Measurements from ENCODE around the gene KSR1.

The KSR1 gene

GRCh38 chr17:27485716-27486495 is 29.7 kb downstream of the KSR1 start:
- H3K27ac Mint-ChIP-seq = no peak overlapping the region
- H3K9me3 Mint-ChIP-seq = no peaks in the 10 kb centered on the region

GRCh38 chr17:27486741-27487140 is 30.5 kb downstream of the KSR1 start:
- no peak for DNase-seq
- H3K9me3 Mint-ChIP-seq = no peaks in the 10 kb centered on the region
- H3K27me3 Mint-ChIP-seq = no peaks in the 10 kb centered on the region
- H3K4me1 Mint-ChIP-seq = peaks cover 60% of the 10 kb centered on the region
- ATAC-seq = no peak
- H3K4me3 Mint-ChIP-seq = no peak overlapping the region
- H3K27ac Mint-ChIP-seq = no peak overlapping the region

More at GRCh38 chr17:27485716-27486495, 29.7 kb downstream of the KSR1 start:
- Mint-ChIP-seq H3K4me3 (no peak overlapping the region), H3K27me3 (no peaks in the 10 kb centered on the region), H3K4me1 (peaks cover 60% of the 10 kb centered on the region)
- DNase-seq = no peak
- no peak for ATAC-seq

GRCh38 chr17:27488231-27488630 is 32.0 kb downstream of the KSR1 start:
- Mint-ChIP-seq H3K4me3 (no peak overlapping the region), H3K9me3 (no peaks in the 10 kb centered on the region), H3K27me3 (no peaks in the 10 kb centered on the region), H3K4me1 (peaks cover 56% of the 10 kb centered on the region), H3K27ac (no peak overlapping the region)
- DNase-seq (no peak), ATAC-seq (no peak)

GRCh38 chr17:27489045-27489715 is 32.9 kb downstream of the KSR1 start:
- no peak for DNase-seq
- Mint-ChIP-seq H3K27ac (no peak overlapping the region), H3K27me3 (no peaks in the 10 kb centered on the region), H3K4me3 (no peak overlapping the region), H3K9me3 (no peaks in the 10 kb centered on the region), H3K4me1 (peaks cover 54% of the 10 kb centered on the region)
- ATAC-seq = no peak

- H3K27ac Mint-ChIP-seq = no peak overlapping the region
- no peak overlapping the region for H3K4me3 Mint-ChIP-seq
- no peaks in the 10 kb centered on the region for H3K27me3 Mint-ChIP-seq
- H3K4me1 Mint-ChIP-seq = peaks cover 61% of the 10 kb centered on the region
- H3K9me3 Mint-ChIP-seq = no peaks in the 10 kb centered on the region
- DNase-seq = no peak
- no peak for ATAC-seq
Measured at GRCh38 chr17:27490391-27490790, 34.1 kb downstream of the KSR1 start.

GRCh38 chr17:27491713-27492190 is 35.5 kb downstream of the KSR1 start:
- Mint-ChIP-seq H3K4me1 (peaks cover 73% of the 10 kb centered on the region), H3K27ac (peak overlapping the region; percentile 40 to 71), H3K27me3 (no peaks in the 10 kb centered on the region), H3K9me3 (no peaks in the 10 kb centered on the region), H3K4me3 (peak overlapping the region in 1 of 2 donors; percentile 29)
- ATAC-seq = peak; percentile 66
- DNase-seq = no peak

GRCh38 chr17:27492470-27492869 is 36.2 kb downstream of the KSR1 start:
- ATAC-seq = no peak
- peak overlapping the region in 1 of 2 donors; percentile 71 for H3K27ac Mint-ChIP-seq
- no peaks in the 10 kb centered on the region for H3K9me3 Mint-ChIP-seq
- peaks cover 74% of the 10 kb centered on the region for H3K4me1 Mint-ChIP-seq
- no peaks in the 10 kb centered on the region for H3K27me3 Mint-ChIP-seq
- no peak overlapping the region for H3K4me3 Mint-ChIP-seq
- DNase-seq = no peak

GRCh38 chr17:27493088-27493487 is 36.8 kb downstream of the KSR1 start:
- Mint-ChIP-seq H3K27me3 (no peaks in the 10 kb centered on the region), H3K9me3 (no peaks in the 10 kb centered on the region), H3K27ac (peak overlapping the region in 1 of 2 donors; percentile 48), H3K4me3 (no peak overlapping the region), H3K4me1 (peaks cover 76% of the 10 kb centered on the region)
- no peak for ATAC-seq
- no peak for DNase-seq

GRCh38 chr17:27494192-27495091 is 38.2 kb downstream of the KSR1 start:
- ATAC-seq (no peak), DNase-seq (no peak)
- peaks cover 74% of the 10 kb centered on the region for H3K4me1 Mint-ChIP-seq
- H3K27ac Mint-ChIP-seq = peak overlapping the region; percentile 31 to 54
- H3K9me3 Mint-ChIP-seq = peaks cover under 1 to 1% of the 10 kb centered on the region in 2 donors
- no peaks in the 10 kb centered on the region for H3K27me3 Mint-ChIP-seq
- H3K4me3 Mint-ChIP-seq = no peak overlapping the region

GRCh38 chr17:27495460-27495859 is 39.2 kb downstream of the KSR1 start:
- Mint-ChIP-seq H3K4me1 (peaks cover 63% of the 10 kb centered on the region), H3K27ac (no peak overlapping the region), H3K4me3 (no peak overlapping the region), H3K9me3 (peaks cover 11 to 12% of the 10 kb centered on the region in 2 donors), H3K27me3 (no peaks in the 10 kb centered on the region)
- DNase-seq (no peak), ATAC-seq (no peak)

- DNase-seq (no peak), ATAC-seq (no peak)
- H3K4me1 Mint-ChIP-seq = peaks cover 58% of the 10 kb centered on the region
- no peaks in the 10 kb centered on the region for H3K27me3 Mint-ChIP-seq
- peaks cover 15% of the 10 kb centered on the region in 2 donors for H3K9me3 Mint-ChIP-seq
- H3K27ac Mint-ChIP-seq = peak overlapping the region in 1 of 2 donors; percentile 40
- H3K4me3 Mint-ChIP-seq = no peak overlapping the region
Measured at GRCh38 chr17:27496005-27496404, 39.8 kb downstream of the KSR1 start.

- Mint-ChIP-seq H3K4me1 (peaks cover 53% of the 10 kb centered on the region), H3K27me3 (no peaks in the 10 kb centered on the region), H3K27ac (no peak overlapping the region), H3K4me3 (no peak overlapping the region), H3K9me3 (peaks cover 15% of the 10 kb centered on the region in 2 donors)
- no peak for ATAC-seq
- no peak for DNase-seq
Measured at GRCh38 chr17:27496437-27496943, 40.2 kb downstream of the KSR1 start.

GRCh38 chr17:27496971-27497370 is 40.7 kb downstream of the KSR1 start:
- peaks cover 48% of the 10 kb centered on the region for H3K4me1 Mint-ChIP-seq
- DNase-seq (no peak), ATAC-seq (no peak)
- no peaks in the 10 kb centered on the region for H3K27me3 Mint-ChIP-seq
- H3K4me3 Mint-ChIP-seq = no peak overlapping the region
- H3K27ac Mint-ChIP-seq = no peak overlapping the region
- peaks cover 15 to 18% of the 10 kb centered on the region in 2 donors for H3K9me3 Mint-ChIP-seq

- Mint-ChIP-seq H3K9me3 (peaks cover 15 to 18% of the 10 kb centered on the region in 2 donors), H3K4me1 (peaks cover 41% of the 10 kb centered on the region), H3K27ac (no peak overlapping the region), H3K4me3 (no peak overlapping the region), H3K27me3 (no peaks in the 10 kb centered on the region)
- ATAC-seq (no peak), DNase-seq (no peak)
Measured at GRCh38 chr17:27497696-27498095, 41.4 kb downstream of the KSR1 start.

GRCh38 chr17:27498615-27499309 is 42.5 kb downstream of the KSR1 start:
- no peak overlapping the region for H3K4me3 Mint-ChIP-seq
- no peak for DNase-seq
- H3K27ac Mint-ChIP-seq = no peak overlapping the region
- H3K4me1 Mint-ChIP-seq = peaks cover 50% of the 10 kb centered on the region
- peaks cover 15 to 18% of the 10 kb centered on the region in 2 donors for H3K9me3 Mint-ChIP-seq
- no peak for ATAC-seq
- H3K27me3 Mint-ChIP-seq = no peaks in the 10 kb centered on the region
